ENCODE measurements around the gene CD248. TPM values are rescaled to one million over a fixed set of nuclear protein-coding genes. Genes with fewer than 3 reads are reported as not detected.
"Not testable (repeated sequence)": the region's sequence is repeated elsewhere in the genome, so short reads cannot be mapped to it uniquely, and the experiment has no call there.

CD248 gene
- total RNA-seq, 1 donor from 2014 or later, result not detected

DNA sequence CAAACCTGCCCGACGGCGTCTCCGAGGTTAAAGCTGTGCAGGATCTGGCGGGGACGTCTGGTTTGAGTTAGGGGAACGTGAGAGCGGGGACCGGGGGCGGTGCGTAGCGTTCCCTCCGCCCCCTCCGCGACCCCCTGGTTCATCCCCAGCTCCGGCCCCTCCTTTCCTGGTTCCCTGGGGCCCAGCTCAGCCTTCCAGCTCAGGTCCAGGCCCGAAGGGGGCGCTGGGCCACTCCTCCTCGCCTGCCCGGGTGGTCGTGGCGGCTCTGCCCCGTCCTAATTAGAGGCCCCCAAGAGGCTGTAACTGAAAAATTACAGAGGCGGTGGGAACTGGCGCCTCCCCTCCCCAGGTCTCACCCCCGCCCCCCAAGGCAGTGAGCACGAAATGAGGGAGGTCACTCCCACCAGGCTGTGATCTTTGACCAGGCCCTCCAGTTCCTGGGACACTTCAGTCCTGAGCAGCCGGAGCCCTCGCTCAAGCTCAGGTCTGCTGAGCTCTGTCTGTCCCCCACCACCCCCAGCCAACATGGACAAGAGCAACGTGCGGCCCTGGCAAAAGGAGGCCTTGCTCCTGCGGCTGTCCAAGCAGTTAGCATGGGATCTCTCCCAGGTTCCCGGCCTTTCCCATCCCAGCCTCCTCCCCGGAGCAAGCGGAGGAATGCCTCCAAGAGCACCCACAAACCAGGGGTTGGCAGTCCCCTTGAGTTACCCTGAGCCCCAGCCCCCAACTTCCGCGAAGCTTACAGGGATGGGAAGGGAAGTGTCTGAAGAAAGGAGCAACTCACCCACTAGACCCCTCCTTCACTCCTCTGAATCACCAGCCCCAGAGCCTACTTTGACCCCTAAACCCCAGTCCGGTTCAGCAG lies 3.3 kb downstream of the CD248 start:
- DNase-seq (ENCODE audit: low read depth), result no peak

DNA sequence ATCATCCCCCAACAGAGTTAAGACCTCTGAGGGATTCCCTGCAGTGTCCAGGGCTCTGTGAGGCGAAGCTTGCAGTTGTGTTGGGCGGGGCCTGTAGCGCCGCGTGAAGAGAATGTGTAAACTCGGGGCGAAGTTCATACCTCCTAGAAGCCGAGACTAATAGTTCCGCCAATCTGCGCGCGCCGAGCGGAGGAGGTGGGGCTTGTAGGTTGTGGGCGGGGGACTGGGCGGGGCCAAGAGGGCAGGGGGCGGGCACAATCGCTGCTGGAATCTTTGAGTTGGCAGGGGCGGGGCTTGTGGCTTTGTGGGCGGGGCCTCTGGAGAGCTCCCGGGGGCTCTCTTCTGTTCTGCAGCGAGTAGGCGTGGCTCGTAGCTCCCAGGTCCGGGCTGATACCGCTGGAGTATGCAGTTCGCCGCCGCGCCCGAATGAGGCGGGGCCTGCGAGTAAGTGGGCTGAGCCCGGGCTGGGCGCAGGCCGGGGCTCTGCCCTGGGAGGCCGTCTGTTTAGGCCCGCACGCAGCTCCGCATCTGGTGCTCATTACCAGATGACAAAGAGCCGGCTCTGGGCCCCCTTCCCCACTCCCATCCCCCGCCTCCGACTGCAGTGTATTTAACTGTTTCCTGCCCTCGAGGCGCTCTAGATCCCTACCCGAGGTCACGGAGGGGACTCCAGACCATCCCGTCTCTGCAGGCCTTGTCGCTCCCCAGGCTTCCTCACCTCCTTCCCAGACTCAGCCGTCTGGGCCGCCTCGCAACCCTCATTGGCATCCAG lies 4.1 kb downstream of the CD248 start:
- peak; percentile 97 for DNase-seq (ENCODE audit: low read depth)

DNA sequence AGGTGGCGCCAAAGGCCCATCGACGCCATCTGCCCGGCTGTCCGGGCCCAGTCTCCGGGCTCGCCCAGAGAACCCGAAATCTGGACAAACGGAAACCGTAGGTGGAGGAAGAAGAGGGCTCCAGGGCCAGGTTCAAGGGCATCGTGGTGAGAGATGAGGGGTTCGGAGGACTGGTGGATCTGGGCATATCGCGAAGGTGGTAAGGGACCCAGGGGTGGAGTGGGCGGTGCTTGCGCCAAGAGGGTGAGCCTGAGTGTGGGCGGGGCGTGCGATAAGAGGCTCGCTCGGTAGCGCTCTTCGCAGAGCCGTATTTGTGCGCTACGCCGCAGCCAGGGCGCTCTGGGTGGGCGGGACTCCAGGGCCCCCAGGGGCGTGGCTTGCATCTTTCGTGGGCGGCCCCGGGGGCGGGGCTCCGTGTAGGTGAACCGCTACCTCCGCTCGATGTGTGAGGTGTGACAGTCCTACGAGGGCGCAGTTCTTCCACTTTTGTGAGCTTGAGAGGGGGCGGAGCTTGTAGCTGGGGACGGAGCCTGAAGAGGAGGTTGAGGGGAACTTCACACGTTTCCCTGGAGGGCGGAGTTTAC lies 4.8 kb downstream of the CD248 start:
- peak; percentile 92 for DNase-seq (ENCODE audit: low read depth)

DNA sequence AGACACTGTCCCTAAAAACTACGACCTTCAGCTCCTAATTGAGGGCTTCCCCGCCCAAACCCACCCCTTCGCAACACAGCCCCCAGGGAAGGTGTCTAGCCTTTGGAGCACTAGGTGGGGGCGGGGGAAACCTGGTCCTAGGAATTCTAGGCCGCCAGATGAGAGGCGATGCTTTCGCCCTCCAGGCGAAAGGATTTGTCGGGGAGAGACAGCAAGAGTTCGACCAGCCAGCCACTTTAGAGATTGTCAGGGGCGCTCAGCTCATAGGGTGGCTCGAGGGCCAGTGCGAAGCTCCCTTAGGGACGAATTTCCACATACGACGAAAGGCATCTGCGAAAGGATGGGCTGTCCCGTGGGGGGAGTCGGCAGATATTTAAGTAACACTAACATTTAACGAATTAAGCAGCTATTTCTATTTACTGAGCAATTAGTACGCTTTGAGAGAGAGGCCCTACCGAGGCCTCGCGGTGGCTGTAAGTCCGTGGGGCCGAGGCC lies 5.3 kb downstream of the CD248 start:
- DNase-seq (ENCODE audit: low read depth), result no peak

DNA sequence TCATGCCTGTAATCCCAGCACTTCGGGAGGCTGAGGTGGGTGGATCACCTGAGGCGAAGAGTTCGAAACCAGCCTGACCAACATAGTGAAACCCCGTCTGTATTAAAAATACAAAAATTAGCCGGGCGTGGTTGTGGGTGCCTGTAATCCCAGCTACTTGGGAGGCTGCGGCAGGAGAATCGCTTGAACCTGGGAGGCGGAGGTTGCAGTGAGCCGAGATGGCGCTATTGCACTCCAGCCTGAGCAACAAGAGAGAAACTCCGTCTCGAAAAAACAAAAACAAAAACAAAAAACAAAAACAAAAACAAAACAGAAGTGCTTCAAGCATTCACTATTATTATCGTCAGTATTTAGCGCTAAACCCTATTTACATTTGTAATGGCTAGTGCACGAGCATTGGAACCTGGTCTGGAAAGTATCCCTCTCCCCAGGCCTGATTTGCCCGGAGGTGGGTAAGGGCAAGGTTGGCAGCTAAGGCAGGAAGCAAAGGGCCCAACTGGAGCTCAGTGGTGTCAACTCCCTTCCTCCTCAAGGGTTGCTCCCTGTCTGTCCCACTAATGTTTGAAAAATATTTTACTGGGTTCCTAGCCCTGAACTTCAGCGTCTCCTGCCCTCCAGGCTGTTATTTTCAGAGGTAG lies 5.9 kb downstream of the CD248 start:
- not testable (repeated sequence) for DNase-seq (ENCODE audit: low read depth)

DNA sequence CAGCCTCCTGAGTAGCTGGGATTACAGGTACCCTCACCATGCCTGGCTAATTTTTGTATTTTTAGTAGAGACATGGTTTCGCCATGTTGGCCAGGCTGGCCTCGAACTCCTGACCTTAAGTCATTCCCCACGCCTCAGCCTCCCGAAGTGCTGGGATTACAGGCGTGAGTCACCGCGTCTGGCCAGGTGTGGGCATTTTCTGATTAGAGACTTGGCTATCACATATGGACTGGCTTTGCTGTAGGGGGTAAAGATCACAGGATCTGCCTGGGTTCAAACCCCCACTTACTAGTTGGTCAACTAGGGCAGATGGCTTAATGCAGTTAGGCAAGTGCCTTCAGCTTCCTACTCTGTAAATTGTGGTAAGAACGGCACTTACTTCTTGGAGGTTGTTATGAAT lies 6.5 kb downstream of the CD248 start:
- no peak for DNase-seq (ENCODE audit: low read depth)

DNA sequence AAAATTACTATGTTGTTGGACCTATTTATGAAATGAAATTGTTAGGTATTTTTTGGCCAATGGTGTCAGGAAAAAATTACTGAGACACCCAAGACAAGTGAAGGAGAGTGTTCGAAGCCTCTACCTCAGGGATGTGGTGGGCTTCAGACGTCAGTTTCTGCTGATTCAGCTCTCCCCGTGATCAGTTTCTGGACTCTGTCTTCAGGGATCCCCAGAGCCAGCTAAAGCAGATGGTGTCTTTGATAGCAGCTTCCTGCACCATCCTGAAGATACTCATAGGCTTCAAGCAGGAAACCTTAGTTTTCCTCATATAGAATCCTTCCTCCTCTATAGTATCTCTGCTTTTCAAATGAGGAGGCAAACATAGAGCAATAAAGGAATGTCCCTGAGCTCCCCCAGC lies 7.4 kb downstream of the CD248 start:
- DNase-seq (ENCODE audit: low read depth), result no peak

DNA sequence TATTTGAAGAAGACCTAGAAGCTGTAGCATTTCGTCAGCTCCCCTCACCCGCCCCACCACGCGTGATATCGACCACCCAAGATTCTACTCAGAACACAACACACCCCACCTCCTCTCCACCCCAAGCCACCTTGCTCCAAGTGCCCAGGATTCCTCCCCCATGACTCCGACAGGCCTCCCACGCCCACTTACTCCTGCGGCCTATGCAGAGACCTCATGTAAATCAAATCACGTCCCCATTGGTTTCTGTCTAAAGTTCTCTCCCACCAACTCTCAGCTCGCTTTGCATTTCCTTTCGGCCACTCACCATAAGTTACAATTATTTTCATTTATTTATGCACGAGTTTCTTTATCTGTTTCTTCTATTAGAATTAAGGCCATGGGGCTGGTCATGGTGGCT lies 14.2 kb downstream of the CD248 start:
- DNase-seq (ENCODE audit: low read depth), result no peak

DNA sequence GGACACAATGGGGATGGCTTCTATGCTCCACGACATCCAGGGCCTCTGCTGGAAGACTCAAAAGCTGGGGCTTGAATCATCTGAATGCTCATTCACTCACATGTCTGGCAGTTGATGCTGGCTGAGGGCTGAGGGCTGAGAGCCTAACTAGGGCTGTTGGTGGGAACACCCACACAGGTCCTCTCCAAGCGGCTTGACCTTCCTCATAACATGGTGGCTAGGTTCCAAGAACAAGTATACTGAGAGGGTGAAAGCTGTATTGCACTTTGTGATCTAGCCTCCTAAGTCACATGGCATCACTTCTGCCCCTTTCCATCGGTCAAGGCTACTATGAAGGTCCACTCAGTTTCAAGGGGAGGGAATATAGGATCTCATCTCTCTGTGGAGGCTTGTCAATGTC lies 17.7 kb downstream of the CD248 start:
- no peak for DNase-seq (ENCODE audit: low read depth)

DNA sequence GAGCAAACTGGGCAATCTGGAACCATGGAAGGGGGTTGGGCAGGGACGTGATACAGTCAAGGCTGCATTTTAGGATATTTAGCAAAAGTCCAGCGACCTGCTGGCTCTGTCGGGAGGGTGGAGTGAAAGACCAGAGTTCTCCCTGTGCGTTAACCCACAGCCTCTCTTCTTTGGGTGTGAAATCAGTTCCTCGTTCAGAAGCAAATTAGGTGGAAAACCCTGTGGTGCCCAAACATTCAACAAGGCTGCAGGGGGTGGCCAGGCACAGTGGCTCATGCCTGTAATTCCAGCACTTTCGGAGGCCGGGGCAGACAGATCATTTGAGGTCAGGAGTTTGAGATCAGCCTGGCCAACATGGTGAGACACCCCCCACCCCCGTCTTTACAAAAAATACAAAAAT lies 19.2 kb downstream of the CD248 start:
- no peak for DNase-seq (ENCODE audit: low read depth)

DNA sequence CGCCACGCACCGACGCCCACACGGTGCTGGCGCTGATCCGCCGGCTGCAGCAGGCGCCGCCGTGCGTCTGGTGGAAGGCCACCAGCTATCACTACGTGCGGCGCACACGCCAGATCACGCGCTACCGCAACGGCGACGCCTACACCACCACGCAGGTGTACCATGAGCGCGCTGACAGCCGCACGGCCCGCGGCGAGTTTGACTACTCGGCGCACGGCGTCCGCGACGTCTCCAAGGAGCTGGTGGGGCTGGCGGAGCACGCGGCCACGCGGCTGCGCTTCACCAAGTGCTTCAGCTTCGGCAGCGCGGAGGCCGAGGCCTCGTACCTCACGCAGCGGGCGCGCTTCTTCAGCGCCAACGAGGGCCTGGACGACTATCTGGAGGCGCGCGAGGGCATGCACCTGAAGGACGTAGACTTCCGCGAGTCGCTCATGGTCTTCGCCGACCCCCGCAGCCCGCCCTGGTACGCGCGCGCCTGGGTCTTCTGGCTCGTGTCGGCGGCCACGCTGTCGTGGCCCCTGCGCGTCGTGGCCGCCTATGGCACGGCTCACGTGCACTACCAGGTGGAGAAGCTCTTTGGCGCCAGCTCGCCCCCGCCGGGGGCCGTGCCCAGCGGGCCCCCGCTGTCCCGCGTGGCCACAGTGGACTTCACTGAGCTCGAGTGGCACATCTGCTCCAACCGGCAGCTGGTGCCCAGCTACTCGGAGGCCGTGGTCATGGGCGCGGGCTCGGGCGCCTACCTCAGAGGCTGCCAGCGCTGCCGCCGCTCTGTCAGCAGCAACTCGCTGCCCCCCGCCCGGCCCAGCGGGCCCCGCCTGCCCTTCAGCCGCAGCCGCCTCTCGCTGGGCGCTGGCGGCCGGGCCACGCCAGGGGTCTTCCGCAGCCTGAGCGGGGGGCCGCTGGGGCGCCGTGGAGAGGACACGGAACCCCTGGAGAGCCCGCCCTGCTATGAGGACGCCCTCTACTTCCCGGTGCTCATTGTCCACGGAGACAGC lies 21.9 kb downstream of the CD248 start:
- no peak for DNase-seq (ENCODE audit: low read depth)

DNA sequence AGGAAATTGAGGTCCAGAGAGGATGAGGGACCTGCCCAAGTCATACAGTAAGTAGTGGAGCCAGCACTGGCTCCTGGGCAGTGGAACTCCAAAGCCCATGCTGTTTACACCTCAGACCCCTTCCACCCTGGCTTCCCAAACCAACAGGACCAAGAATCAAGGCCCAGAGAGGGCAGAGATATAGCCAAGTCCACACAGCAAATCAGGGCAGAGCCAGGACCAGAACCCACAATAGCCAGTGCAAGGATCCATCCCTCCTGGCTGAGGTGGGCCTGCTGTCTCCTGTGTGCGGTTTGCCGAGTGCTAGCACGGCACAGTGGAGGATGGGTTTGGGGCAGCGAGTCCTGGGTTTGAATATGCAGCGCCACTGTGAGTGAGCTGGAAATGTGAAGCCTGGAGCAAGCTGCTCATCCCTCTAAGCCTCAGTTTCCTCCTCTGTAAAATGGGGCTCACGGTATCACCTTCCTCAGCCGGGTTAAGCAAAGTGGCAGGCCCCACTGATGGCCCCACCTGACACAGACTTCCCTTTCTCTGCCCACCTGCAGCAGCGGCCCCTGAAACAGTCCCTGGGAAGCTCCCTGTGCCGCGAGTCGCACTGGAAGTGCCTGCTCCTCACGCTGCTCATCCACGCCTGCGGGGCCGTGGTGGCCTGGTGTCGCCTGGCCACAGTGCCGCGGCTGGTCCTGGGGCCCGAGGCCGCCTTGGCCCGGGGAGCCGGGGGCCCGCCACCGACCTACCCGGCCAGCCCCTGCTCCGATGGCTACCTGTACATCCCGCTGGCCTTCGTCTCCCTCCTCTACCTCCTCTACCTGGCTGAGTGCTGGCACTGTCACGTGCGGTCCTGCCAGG lies 22.8 kb downstream of the CD248 start:
- no peak for DNase-seq (ENCODE audit: low read depth)

DNA sequence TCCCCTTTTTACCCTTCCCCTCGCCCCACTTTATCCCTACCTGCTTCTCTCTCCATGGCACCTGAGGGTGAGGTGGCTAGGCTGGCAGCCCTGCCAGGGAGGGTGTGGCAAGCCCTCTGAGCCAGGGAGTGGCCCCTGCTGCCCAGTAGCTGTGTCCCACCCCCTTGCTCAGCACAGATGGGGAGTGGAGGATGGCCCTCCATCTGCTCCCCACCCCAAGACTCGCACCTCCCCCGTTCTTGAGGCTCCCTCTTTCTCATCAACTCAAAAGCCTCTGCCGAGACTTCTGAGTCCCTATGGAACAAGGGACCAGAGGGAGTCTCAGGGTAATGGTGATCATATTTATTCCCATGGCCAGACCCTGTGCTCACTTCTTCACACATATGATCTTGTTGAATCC lies 23.5 kb downstream of the CD248 start:
- no peak for DNase-seq (ENCODE audit: low read depth)

DNA sequence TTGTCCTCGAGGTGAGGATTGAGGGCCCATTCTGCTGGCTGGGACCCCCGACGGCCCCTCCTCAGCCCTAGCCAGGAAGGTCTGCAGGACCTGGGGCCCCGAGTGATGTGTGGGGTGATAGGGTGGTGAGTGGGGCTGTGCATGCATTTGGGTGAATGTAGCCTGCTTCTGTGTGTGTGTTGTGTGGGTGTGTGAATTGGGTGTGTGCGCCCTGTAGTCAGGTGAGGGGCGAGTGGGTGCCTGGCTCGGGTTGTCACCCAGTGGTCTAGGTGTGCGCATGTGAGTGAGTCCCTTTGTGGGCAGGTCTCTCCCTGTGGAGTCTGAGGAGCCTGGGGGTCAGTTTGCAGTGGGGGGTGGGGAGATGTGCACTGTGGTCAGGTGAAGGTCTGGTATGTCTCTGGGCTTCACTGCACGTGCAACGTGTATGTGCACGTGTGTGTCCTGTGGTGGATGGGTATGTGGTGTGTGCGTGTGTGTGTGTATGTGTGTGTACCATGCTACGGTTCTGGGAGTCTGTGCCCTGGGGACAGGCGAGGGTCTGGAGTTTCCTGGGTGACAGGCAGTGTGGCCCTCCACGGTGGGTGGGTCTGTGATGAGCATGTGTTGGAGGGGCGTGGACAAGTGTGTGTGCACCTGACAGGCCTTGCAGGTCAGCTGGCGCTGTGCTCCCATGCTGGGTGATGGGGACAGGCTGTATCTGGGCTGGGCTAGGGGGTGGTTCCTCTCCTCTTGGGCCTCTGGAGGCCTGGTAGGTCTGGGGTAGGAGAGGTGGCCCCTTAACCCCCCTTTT lies 24.1 kb downstream of the CD248 start:
- DNase-seq (ENCODE audit: low read depth), result no peak

DNA sequence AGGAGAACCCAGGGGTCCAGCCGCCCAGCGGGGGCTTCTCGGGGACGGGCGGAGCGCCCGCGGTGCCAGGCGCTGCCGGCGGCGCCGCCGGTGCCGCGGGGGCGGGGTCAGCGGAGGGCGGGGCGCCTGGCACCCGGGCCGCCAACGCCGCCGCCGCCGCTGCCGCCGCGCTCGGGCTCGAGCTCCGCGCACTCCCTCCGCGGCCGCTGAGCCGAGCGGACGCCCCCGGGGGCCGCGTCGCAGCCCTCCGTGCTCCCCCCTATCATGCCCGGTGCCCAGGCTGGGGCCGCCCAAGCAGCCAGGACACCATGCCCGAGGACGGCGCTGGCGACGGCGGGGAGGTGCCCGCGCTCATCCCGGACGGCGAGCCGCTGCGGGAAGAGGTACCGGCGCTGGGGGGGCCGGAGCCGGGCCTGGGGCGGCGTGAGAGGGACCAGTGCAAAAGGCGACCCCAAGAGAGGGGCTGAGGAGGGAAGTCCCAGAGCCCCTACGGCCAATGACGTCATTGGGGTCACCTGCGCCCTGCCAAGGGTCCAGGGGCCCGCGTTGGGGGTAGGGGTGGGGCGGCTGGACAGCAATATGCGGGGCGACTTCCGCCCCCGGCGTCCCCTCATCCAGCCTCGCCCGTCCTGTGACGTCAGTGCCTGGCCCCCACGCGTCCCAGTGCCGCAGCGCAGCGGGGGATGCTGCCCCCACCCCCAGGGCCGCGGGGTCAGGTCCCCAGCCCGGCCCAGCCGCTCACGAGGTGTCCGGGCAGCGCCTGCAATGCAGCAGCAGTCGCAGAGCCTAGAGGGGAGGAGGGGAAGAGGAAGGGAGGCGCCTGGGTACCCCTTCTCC lies 24.9 kb downstream of the CD248 start, which contains the start of gene TMEM151A:
Gene TMEM151A, plus strand, starts transcription at position 189 of the 837 bp plus-strand sequence. Its CDS starts 120 bp downstream, at position 309.
- DNase-seq (ENCODE audit: low read depth), result no peak

DNA sequence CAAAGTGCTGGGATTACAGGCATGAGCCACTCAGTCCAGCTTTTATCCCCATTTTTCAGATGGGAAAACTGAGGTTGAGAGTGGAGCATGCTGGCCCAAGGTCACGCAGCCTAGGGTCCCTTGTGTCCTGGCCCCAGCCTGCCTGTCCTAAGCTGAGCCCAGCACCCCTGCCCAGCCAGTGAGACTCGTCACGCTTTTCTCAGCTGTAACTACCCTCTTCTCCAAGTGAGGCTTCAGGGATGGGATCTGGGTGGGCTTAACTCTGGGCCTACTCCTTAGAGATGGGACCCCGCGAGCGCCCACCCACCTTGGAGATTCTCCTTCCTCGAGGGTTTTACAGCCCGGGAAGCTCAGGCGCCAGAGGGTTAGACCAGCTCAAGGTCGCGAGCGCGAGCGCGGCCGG lies 25.5 kb downstream of the CD248 start:
- no peak for DNase-seq (ENCODE audit: low read depth)

DNA sequence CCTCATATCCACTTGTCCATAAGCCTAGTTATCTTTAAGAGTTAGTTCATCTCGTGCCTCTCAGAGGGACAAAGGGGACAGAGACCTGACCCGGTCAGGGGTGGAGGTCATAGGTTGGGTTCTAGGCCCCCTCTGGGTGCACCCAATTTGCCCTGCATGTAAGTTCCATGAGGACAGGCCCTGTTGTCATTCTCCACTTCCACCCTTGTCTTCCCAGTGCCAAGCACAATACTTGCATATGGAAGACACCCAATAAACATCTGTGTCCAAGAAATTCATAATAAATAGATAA lies 26.6 kb downstream of the CD248 start:
- no peak for DNase-seq (ENCODE audit: low read depth)

Measured in myocyte (in vitro differentiated cells).